Dendritic cell treated with granulocyte-macrophage colony-stimulating factor and Interleukin-4, amounts not matched to agents 40 ng/mL and 50 ng/mL, for 4 days (primary cell): ENCODE measurements around the gene GOLGB1.
"Not testable (repeated sequence)": the region's sequence is repeated elsewhere in the genome, so short reads cannot be mapped to it uniquely, and the experiment has no call there.

Source experiments
- H3K27ac Mint-ChIP-seq: one replicate; pipeline ENCODE4 v1.8.0; 2022; ENCODE audit warnings: mild to moderate bottlenecking, mixed read lengths
- H3K27me3 Mint-ChIP-seq: one replicate; pipeline ENCODE4 v1.8.0; 2022; ENCODE audit warnings: mild to moderate bottlenecking, mixed read lengths
- H3K36me3 Mint-ChIP-seq: one replicate; pipeline ENCODE4 v1.8.0; 2022; ENCODE audit warnings: low read depth, mixed read lengths
- H3K4me1 Mint-ChIP-seq: one replicate; pipeline ENCODE4 v1.8.0; 2022; ENCODE audit warnings: low read depth, mixed read lengths
- H3K4me3 Mint-ChIP-seq: one replicate; pipeline ENCODE4 v1.8.0; 2022; ENCODE audit warnings: mild to moderate bottlenecking, moderate library complexity, mixed read lengths
- H3K9me3 Mint-ChIP-seq: one replicate; pipeline ENCODE4 v1.8.0; 2022; ENCODE audit warnings: mixed read lengths
- intact Hi-C: fragments of 100-400 bp; cut with micrococcal nuclease; formaldehyde crosslinking; loops from one replicate; pipeline ENCODE4 v1.15.0; 2022

GOLGB1 gene

GRCh38 chr3:121749276-121750086 lies at the start of gene GOLGB1:
TSS of gene GOLGB1 (minus strand) at chr3:121749741. CDS start at chr3:121730971, 18,770 bp downstream.
- Mint-ChIP-seq H3K4me3 (no peak within 1 kb of the TSS), H3K9me3 (no peaks in the 10 kb centered on the region), H3K36me3 (no peaks in the 10 kb centered on the region), H3K27me3 (peaks cover 10% of the 10 kb centered on the region), H3K4me1 (peaks cover 7% of the 10 kb centered on the region), H3K27ac (no peak within 1 kb of the TSS)
- intact Hi-C loops, result loop anchor here (2.0 to 10.0 kb wide), 3 partner anchors 89 to 248 kb away; partner anchors contain the start of genes HCLS1 and POLQ

- H3K36me3 Mint-ChIP-seq, result peaks cover 44% of the 10 kb centered on the region
- no peak overlapping the region for H3K27ac Mint-ChIP-seq
- H3K9me3 Mint-ChIP-seq, result no peaks in the 10 kb centered on the region
- no peaks in the 10 kb centered on the region for H3K27me3 Mint-ChIP-seq
- H3K4me1 Mint-ChIP-seq, result no peaks in the 10 kb centered on the region
- intact Hi-C loops, result no loop called here
- no peak overlapping the region for H3K4me3 Mint-ChIP-seq
Observed at GRCh38 chr3:121796970-121797369, 47.4 kb upstream of the GOLGB1 start.

- intact Hi-C loops, result no loop called here
- no peak overlapping the region for H3K4me3 Mint-ChIP-seq
- no peaks in the 10 kb centered on the region for H3K27me3 Mint-ChIP-seq
- H3K9me3 Mint-ChIP-seq, result no peaks in the 10 kb centered on the region
- no peak overlapping the region for H3K27ac Mint-ChIP-seq
- no peaks in the 10 kb centered on the region for H3K4me1 Mint-ChIP-seq
- peaks cover 43% of the 10 kb centered on the region for H3K36me3 Mint-ChIP-seq
Observed at GRCh38 chr3:121794264-121794983, 44.9 kb upstream of the GOLGB1 start.

GRCh38 chr3:121793078-121793477 lies 43.5 kb upstream of the GOLGB1 start:
- Mint-ChIP-seq H3K4me3 (no peak overlapping the region), H3K27me3 (no peaks in the 10 kb centered on the region), H3K4me1 (no peaks in the 10 kb centered on the region), H3K36me3 (peaks cover 57% of the 10 kb centered on the region), H3K9me3 (no peaks in the 10 kb centered on the region), H3K27ac (no peak overlapping the region)
- intact Hi-C loops, result no loop called here

GRCh38 chr3:121786485-121786884 lies 36.9 kb upstream of the GOLGB1 start:
- Mint-ChIP-seq H3K4me3 (no peak overlapping the region), H3K9me3 (no peaks in the 10 kb centered on the region), H3K27ac (no peak overlapping the region), H3K4me1 (no peaks in the 10 kb centered on the region), H3K27me3 (no peaks in the 10 kb centered on the region), H3K36me3 (peaks cover 83% of the 10 kb centered on the region)
- intact Hi-C loops, result loop anchor here (5.0 to 10.0 kb wide), 2 partner anchors 41 to 62 kb away; no protein-coding TSS in a partner anchor

GRCh38 chr3:121782784-121783183 lies 33.2 kb upstream of the GOLGB1 start:
- not testable (repeated sequence) for H3K27ac Mint-ChIP-seq, H3K4me1 Mint-ChIP-seq, H3K27me3 Mint-ChIP-seq, H3K4me3 Mint-ChIP-seq, H3K9me3 Mint-ChIP-seq
- H3K36me3 Mint-ChIP-seq, result peaks cover 96% of the 10 kb centered on the region
- intact Hi-C loops, result loop anchor here (10.0 kb wide), 1 partner anchor 58 kb away; no protein-coding TSS in a partner anchor

- H3K4me3 Mint-ChIP-seq, result no peak overlapping the region
- intact Hi-C loops, result loop anchor here (10.0 kb wide), 1 partner anchor 57 kb away; no protein-coding TSS in a partner anchor
- peaks cover 95% of the 10 kb centered on the region for H3K36me3 Mint-ChIP-seq
- H3K9me3 Mint-ChIP-seq, result no peaks in the 10 kb centered on the region
- no peaks in the 10 kb centered on the region for H3K27me3 Mint-ChIP-seq
- H3K4me1 Mint-ChIP-seq, result no peaks in the 10 kb centered on the region
- H3K27ac Mint-ChIP-seq, result no peak overlapping the region
Observed at GRCh38 chr3:121781611-121782010, 32.1 kb upstream of the GOLGB1 start.

- H3K27me3 Mint-ChIP-seq, H3K4me1 Mint-ChIP-seq, intact Hi-C loops, H3K27ac Mint-ChIP-seq, H3K4me3 Mint-ChIP-seq, H3K9me3 Mint-ChIP-seq: not testable (repeated sequence)
- peaks cover 95% of the 10 kb centered on the region for H3K36me3 Mint-ChIP-seq
Observed at GRCh38 chr3:121775095-121775494, 25.6 kb upstream of the GOLGB1 start.

GRCh38 chr3:121769246-121769645 lies 19.7 kb upstream of the GOLGB1 start:
- no peaks in the 10 kb centered on the region for H3K9me3 Mint-ChIP-seq
- H3K27me3 Mint-ChIP-seq, result no peaks in the 10 kb centered on the region
- H3K4me1 Mint-ChIP-seq, result no peaks in the 10 kb centered on the region
- H3K36me3 Mint-ChIP-seq, result peaks cover 44% of the 10 kb centered on the region
- intact Hi-C loops, result no loop called here
- no peak overlapping the region for H3K27ac Mint-ChIP-seq
- H3K4me3 Mint-ChIP-seq, result no peak overlapping the region

- Mint-ChIP-seq H3K36me3 (peaks cover 36% of the 10 kb centered on the region), H3K4me1 (no peaks in the 10 kb centered on the region), H3K27ac (no peak overlapping the region), H3K9me3 (no peaks in the 10 kb centered on the region), H3K4me3 (no peak overlapping the region), H3K27me3 (no peaks in the 10 kb centered on the region)
- intact Hi-C loops, result no loop called here
Observed at GRCh38 chr3:121768452-121768851, 18.9 kb upstream of the GOLGB1 start.

- Mint-ChIP-seq H3K27ac (no peak overlapping the region), H3K36me3 (no peaks in the 10 kb centered on the region), H3K9me3 (no peaks in the 10 kb centered on the region), H3K27me3 (no peaks in the 10 kb centered on the region), H3K4me1 (no peaks in the 10 kb centered on the region), H3K4me3 (no peak overlapping the region)
- intact Hi-C loops, result no loop called here
Observed at GRCh38 chr3:121759541-121760202, 10.1 kb upstream of the GOLGB1 start.

GRCh38 chr3:121758727-121759450 lies 9.3 kb upstream of the GOLGB1 start:
- H3K27ac Mint-ChIP-seq, result no peak overlapping the region
- intact Hi-C loops, result no loop called here
- no peaks in the 10 kb centered on the region for H3K9me3 Mint-ChIP-seq
- no peaks in the 10 kb centered on the region for H3K4me1 Mint-ChIP-seq
- H3K4me3 Mint-ChIP-seq, result no peak overlapping the region
- H3K36me3 Mint-ChIP-seq, result no peaks in the 10 kb centered on the region
- no peaks in the 10 kb centered on the region for H3K27me3 Mint-ChIP-seq

GRCh38 chr3:121757812-121758545 lies 8.4 kb upstream of the GOLGB1 start:
- no peaks in the 10 kb centered on the region for H3K4me1 Mint-ChIP-seq
- H3K27me3 Mint-ChIP-seq, result peaks cover under 1% of the 10 kb centered on the region
- no peaks in the 10 kb centered on the region for H3K9me3 Mint-ChIP-seq
- H3K4me3 Mint-ChIP-seq, result no peak overlapping the region
- no peak overlapping the region for H3K27ac Mint-ChIP-seq
- intact Hi-C loops, result no loop called here
- H3K36me3 Mint-ChIP-seq, result no peaks in the 10 kb centered on the region
